Stomach (tissue), 9 donors: ENCODE data around the gene CEP41. TPM values are rescaled to one million over a fixed set of nuclear protein-coding genes. Genes with fewer than 3 reads are reported as not detected.
A peak's percentile ranks its signal among the peaks of the same experiment; 100 is the strongest.
"Not testable (repeated sequence)": the region's sequence is repeated elsewhere in the genome, so short reads cannot be mapped to it uniquely, and the experiment has no call there.

Experiments used
- DNase-seq, 2 donors: peaks; one replicate each; pipeline versions ENCODE4 v3.0.0 to v3.0.0-alpha.2; 2013 to 2019
- H3K27ac ChIP-seq, 5 donors: fragments of 200-600 bp in 4 of 5; sonication (generic) in 4 of 5; one replicate each; pipeline ENCODE4 v1.5.1; 2013 to 2019; ENCODE audit warnings: mild to moderate bottlenecking in 1 of 5, moderate library complexity in 1 of 5
- H3K27me3 ChIP-seq, 3 donors: fragments of 200-600 bp; sonication (generic); one replicate each; pipeline ENCODE4 v1.5.1; 2017 to 2019; ENCODE audit warnings: mixed run types in 1 of 3
- H3K36me3 ChIP-seq, 4 donors: fragments of 200-600 bp; sonication (generic); 1 replicate in 3 of 4; 2 replicates in 1 of 4; pipeline ENCODE4 v1.5.1; 2016 to 2019
- H3K4me1 ChIP-seq, 4 donors: fragments of 200-600 bp; sonication (generic); one replicate each; pipeline ENCODE4 v1.5.1; 2016 to 2019
- H3K4me3 ChIP-seq, 4 donors: fragments of 200-600 bp; sonication (generic) in 3 of 4; one replicate each; pipeline ENCODE4 v1.5.1; 2016 to 2019; ENCODE audit warnings: mild to moderate bottlenecking in 1 of 4
- H3K9me3 ChIP-seq, 4 donors: fragments of 200-600 bp; sonication (generic); one replicate each; pipeline ENCODE4 v1.5.1; 2016 to 2019
- EP300 ChIP-seq: sonication (generic); formaldehyde crosslinking; IDR thresholded peaks from one replicate; pipeline ENCODE4 v1.6.1; 2017; ENCODE audit warnings: antibody characterized with exemption
- POLR2A ChIP-seq, 4 donors: fragments of 450-650 bp; IDR thresholded peaks; one replicate each; pipeline ENCODE4 v1.6.1; 2016; ENCODE audit warnings: antibody characterized with exemption in 4 of 4, control low read depth in 2 of 4, mild to moderate bottlenecking in 1 of 4, moderate library complexity in 1 of 4
- POLR2AphosphoS5 ChIP-seq, 3 donors: sonication (generic); formaldehyde crosslinking; IDR thresholded peaks; one replicate each; pipeline ENCODE4 v1.6.1; 2016; ENCODE audit warnings: antibody characterized with exemption in 3 of 3
- WGBS, 5 donors: extraction: QIAGEN DNeasy Blood & Tissue Kit in 3 of 5; methylation state at CpG; one replicate each; pipeline versions ENCODE4 v1.1.5 to v1.1.7; 2013 to 2018; 5-methylcytosine and 5-hydroxymethylcytosine counted together
- intact Hi-C: fragments of 100-400 bp; cut with DNase I; formaldehyde crosslinking; loops from one replicate; pipeline ENCODE4 v1.15.1; 2023; ENCODE audit warnings: low total_unique reads
- polyA plus RNA-seq, 3 donors: library from polyadenylated mRNA; stranded (reverse); fragments of 200-250 nt; gene quantifications; one replicate each; pipeline ENCODE4 v1.2.3, GENCODE V29; 2013
- total RNA-seq, 5 donors: library from RNA; depleted of rRNA; stranded (reverse); fragments of >200 nt; gene quantifications; one replicate each; pipeline versions ENCODE4 v1.1.0 to v1.2.3, GENCODE V29; 2014 to 2016
- TF ChIP-seq, protein P1 (sequence below), 7 experiments: fragments of 450-650 bp in 4 of 7; fragments of 200-600 bp in 3 of 7; sonication (generic) in 3 of 7; IDR thresholded peaks; one replicate each; pipeline ENCODE4 v1.5.1; 2016 to 2019; ENCODE audit warnings: antibody characterized with exemption in 7 of 7, control low read depth in 2 of 7, mild to moderate bottlenecking in 1 of 7
- donor health status: healthy with polysubstance abuse.
- donor health status: Bipolar disorder and iron deficiency.
- donor health status: healthy.

Gene CEP41
- total and polyA plus RNA-seq, 8 donors = 0.58 to 6.2 (median 3.0) TPM

- Histone ChIP-seq H3K36me3 (no peaks in the 10 kb centered on the region), H3K4me3 (no peak overlapping the region), H3K27me3 (no peaks in the 10 kb centered on the region), H3K4me1 (peaks cover 9 to 26% (median 13%) of the 10 kb centered on the region in 4 donors), H3K9me3 (peaks cover 0 to 10% (median 4%) of the 10 kb centered on the region in 4 donors), H3K27ac (peak overlapping the region in 1 of 5 donors; percentile 46)
- intact Hi-C loops = no loop called here
- DNase-seq = no peak
- 86 to 96% (median 90%) methylated on average over 7 of the region's 7 CpGs for WGBS, 5 donors
- TF ChIP-seq POLR2AphosphoS5 (IDR thresholded peaks at IDR 0.05) (no peak), EP300 (no peak), POLR2A (IDR thresholded peaks at IDR 0.05) (no peak)
- TF ChIP-seq, protein P1, sequence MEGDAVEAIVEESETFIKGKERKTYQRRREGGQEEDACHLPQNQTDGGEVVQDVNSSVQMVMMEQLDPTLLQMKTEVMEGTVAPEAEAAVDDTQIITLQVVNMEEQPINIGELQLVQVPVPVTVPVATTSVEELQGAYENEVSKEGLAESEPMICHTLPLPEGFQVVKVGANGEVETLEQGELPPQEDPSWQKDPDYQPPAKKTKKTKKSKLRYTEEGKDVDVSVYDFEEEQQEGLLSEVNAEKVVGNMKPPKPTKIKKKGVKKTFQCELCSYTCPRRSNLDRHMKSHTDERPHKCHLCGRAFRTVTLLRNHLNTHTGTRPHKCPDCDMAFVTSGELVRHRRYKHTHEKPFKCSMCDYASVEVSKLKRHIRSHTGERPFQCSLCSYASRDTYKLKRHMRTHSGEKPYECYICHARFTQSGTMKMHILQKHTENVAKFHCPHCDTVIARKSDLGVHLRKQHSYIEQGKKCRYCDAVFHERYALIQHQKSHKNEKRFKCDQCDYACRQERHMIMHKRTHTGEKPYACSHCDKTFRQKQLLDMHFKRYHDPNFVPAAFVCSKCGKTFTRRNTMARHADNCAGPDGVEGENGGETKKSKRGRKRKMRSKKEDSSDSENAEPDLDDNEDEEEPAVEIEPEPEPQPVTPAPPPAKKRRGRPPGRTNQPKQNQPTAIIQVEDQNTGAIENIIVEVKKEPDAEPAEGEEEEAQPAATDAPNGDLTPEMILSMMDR (IDR thresholded peaks at IDR 0.05) = no peak
Measured at GRCh38 chr7:130379019-130379418, 61.8 kb downstream of the CEP41 start.

DNA sequence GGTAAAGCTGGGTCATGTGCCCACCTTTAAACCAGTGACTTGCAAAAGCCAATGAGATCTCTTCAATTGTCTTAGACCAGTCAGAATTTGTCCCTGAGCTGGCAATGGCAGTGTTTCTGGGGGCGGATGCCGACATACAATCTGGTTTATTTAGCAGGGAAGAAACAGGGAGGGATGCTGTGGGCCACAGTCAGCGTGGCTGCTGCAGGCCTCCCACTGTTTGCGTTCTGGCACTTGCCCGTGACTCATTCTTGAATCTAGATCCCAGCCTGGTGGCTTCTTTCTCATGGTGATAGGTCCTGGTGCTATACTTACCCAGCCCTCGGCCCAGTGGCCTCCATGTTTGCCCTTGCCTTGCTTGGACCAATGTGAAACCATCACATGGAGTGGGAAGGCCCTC lies 63.6 kb downstream of the CEP41 start:
- intact Hi-C loops = no loop called here
- Histone ChIP-seq H3K27ac (no peak overlapping the region), H3K27me3 (no peaks in the 10 kb centered on the region), H3K4me1 (peaks cover 24 to 44% (median 29%) of the 10 kb centered on the region in 4 donors), H3K9me3 (peaks cover 0 to 10% (median 4%) of the 10 kb centered on the region in 4 donors), H3K36me3 (no peaks in the 10 kb centered on the region), H3K4me3 (no peak overlapping the region)
- 82 to 95% (median 84%) methylated on average over 6 of the region's 6 CpGs for WGBS, 5 donors
- no peak for DNase-seq
- TF ChIP-seq EP300 (no peak), POLR2AphosphoS5 (IDR thresholded peaks at IDR 0.05) (no peak), POLR2A (IDR thresholded peaks at IDR 0.05) (no peak)
- TF ChIP-seq, protein P1 (IDR thresholded peaks at IDR 0.05) = no peak

- H3K27ac ChIP-seq, intact Hi-C loops, H3K4me3 ChIP-seq, H3K27me3 ChIP-seq, H3K36me3 ChIP-seq, DNase-seq: not testable (repeated sequence)
- WGBS, 5 donors = 17 to 97% (median 52%) methylated on average over 1 of the region's 1 CpG
- peaks cover 0 to 10% (median 4%) of the 10 kb centered on the region in 4 donors for H3K9me3 ChIP-seq
- peaks cover 24 to 46% (median 29%) of the 10 kb centered on the region in 4 donors for H3K4me1 ChIP-seq
Measured at GRCh38 chr7:130376461-130376860, 64.4 kb downstream of the CEP41 start.

DNA sequence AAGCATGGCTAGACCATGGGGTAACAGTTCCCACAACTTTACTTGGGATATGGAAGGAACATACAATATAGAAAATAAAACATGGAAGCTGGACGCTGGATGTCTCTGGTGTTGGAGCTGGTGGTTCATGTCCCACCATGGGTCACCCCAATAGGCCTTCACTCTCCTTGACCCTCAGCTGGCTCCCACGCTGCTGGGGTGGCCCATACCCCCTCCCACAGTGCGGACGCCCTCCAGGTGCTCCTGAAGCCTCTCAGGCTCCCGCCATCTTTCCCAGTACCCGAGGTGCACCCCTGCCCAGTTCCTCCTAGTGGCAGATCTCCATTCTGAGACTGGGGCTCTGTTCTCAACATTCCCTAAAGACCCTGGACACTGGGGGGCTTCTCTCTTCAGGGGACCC lies 66.3 kb downstream of the CEP41 start:
- no peak for DNase-seq
- peak overlapping the region; percentile 25 to 89 (median 87) for H3K27ac ChIP-seq
- H3K27me3 ChIP-seq = no peaks in the 10 kb centered on the region
- intact Hi-C loops = no loop called here
- no peak overlapping the region for H3K4me3 ChIP-seq
- TF ChIP-seq POLR2A (IDR thresholded peaks at IDR 0.05) = no peak
- no peak for TF ChIP-seq EP300
- TF ChIP-seq, protein P1 (IDR thresholded peaks at IDR 0.05) = no peak
- TF ChIP-seq POLR2AphosphoS5 (IDR thresholded peaks at IDR 0.05) = no peak
- 93 to 97% (median 96%) methylated on average over 6 of the region's 6 CpGs for WGBS, 5 donors
- H3K4me1 ChIP-seq = peaks cover 15 to 51% (median 30%) of the 10 kb centered on the region in 4 donors
- H3K36me3 ChIP-seq = no peaks in the 10 kb centered on the region
- peaks cover 0 to 10% (median 4%) of the 10 kb centered on the region in 4 donors for H3K9me3 ChIP-seq

- no peak overlapping the region for H3K4me3 ChIP-seq
- DNase-seq = no peak
- intact Hi-C loops = no loop called here
- TF ChIP-seq POLR2AphosphoS5 (IDR thresholded peaks at IDR 0.05) = no peak
- TF ChIP-seq POLR2A (IDR thresholded peaks at IDR 0.05) = no peak
- no peaks in the 10 kb centered on the region for H3K36me3 ChIP-seq
- peaks cover 15 to 54% (median 39%) of the 10 kb centered on the region in 4 donors for H3K4me1 ChIP-seq
- WGBS, 5 donors = 78 to 89% (median 85%) methylated on average over 11 of the region's 11 CpGs
- peak overlapping the region in 4 of 5 donors; percentile 76 to 89 (median 87) for H3K27ac ChIP-seq
- peaks cover 0 to 10% (median 4%) of the 10 kb centered on the region in 4 donors for H3K9me3 ChIP-seq
- H3K27me3 ChIP-seq = no peaks in the 10 kb centered on the region
Measured at GRCh38 chr7:130372402-130373165, 68.2 kb downstream of the CEP41 start.
